ENCODE results near the gene FAF1. TPM values are rescaled to one million over a fixed set of nuclear protein-coding genes. Genes with fewer than 3 reads are reported as not detected.

Gene FAF1
- total RNA-seq, 4 donors from 2014 or later: 25.1 to 74.6 (median 37.2) TPM

DNA sequence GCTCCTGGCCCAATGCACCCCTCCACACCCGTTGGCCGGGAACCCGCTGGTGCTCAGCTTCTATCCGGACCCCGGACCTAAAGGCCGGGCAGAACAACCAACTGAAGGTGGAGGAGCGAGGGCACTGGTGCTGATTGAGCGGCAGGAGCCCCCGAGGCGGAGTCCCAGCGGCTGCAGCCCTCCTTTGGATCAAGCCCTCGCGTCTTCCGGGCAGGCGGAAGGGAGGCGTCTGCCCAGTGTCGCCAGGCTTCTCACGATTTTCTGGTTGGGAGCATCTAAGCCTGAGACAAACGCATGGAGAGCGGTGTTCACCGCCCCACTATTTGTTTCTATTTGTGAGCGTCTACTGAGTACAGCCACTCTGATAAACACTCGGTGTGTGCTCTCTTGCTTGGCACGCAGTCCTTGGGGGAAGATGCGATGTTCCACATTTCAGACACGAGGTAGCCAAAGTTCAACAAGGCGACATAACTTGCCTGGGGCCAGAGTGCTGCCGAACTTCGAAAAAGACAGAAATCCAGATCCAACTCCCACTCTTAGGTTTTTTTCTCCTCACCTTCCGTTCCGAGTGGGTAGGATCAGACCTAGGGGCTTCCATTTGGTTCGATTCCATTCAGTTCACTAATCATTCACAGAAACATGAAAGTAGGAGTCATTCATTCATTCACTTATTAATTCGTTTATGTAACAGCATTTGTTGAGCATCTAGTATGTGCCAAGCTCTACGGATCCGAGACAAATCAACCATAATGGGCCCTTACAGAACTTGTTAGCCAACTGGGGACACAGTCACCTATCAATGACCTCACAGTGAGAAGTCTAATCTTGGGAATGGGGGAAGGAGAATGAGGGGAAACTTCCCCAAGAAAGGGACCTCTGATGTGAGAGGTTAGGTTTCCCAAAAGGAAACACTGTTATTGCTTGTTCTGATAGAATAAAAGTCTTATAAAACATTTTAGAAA is 532.0 kb downstream of the FAF1 start:
- H3K4me1 ChIP-seq: peaks cover 11 to 42% (median 28%) of the 10 kb centered on the region in 4 donors
- 11% methylated on average over 17 of the region's 35 CpGs; no CpG with 5 or more reads in 1 of the 2 donors for WGBS, 2 donors (ENCODE audit: low coverage in 1 of 2)

DNA sequence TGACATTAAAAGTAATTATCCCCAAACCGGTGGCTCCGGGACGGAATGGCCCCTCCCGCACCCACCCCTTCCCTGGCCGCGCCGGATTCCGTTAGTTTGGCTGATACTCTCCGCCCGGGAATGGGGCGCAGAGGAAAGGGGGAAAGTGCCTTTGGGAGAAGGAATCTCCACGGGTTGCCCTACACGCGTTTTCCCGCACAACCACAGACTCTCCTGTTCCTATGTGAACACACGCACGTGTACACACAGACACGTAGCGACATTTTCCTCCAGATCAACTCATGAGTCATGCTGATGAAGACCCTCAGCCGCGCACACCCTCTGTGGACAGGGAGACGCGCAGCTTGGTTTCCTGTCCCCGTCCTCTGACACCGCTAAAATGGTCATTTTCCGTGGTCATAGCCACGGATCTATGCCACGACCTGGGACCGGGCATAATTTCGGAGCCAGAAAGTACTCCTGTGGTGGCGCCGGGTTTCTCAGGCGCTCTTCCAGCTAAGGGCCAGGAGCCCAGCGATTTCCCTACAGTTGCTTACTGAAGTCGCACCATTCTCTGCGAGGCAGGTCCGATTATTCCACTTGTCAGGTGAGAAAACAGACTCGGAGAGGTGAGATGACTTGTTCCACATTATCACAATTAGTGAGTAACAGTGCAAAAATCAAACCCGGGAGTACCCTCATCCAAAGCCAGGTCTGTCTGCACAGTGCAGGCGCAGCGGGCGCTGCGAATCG is 532.8 kb downstream of the FAF1 start:
- 5 to 10% methylated on average over 10 to 44 of the region's 44 CpGs for WGBS, 2 donors (ENCODE audit: low coverage in 1 of 2)
- in situ Hi-C loops (cut with MboI; ENCODE audit: low pct_ligation_motif_present in 1 of 4, low pct_unique_long_range_greater_than_20kb in 1 of 4, low sequenced_read_pairs in 3 of 4): no loop called here
- H3K4me1 ChIP-seq: peaks cover 16 to 50% (median 34%) of the 10 kb centered on the region in 4 donors

More for the DNA sequence above, 532.0 kb downstream of the FAF1 start:
- in situ Hi-C loops (cut with MboI; ENCODE audit: low pct_ligation_motif_present in 1 of 4, low pct_unique_long_range_greater_than_20kb in 1 of 4, low sequenced_read_pairs in 3 of 4): no loop called here
- peaks cover 100% of the 10 kb centered on the region for H3K27me3 ChIP-seq
- no peak overlapping the region for H3K27ac ChIP-seq
- DNase-seq: no peak
- no peaks in the 10 kb centered on the region for H3K9me3 ChIP-seq
- no peak overlapping the region for H3K4me3 ChIP-seq
- intact Hi-C loops (cut with DNase I; ENCODE audit: low total_unique reads): no loop called here
- TF ChIP-seq POLR2A (IDR thresholded peaks at IDR 0.05) (no peak), POLR2AphosphoS5 (IDR thresholded peaks at IDR 0.05) (no peak), EP300 (IDR thresholded peaks at IDR 0.05; ENCODE audit: low read depth) (no peak)
- TF ChIP-seq, protein P1, sequence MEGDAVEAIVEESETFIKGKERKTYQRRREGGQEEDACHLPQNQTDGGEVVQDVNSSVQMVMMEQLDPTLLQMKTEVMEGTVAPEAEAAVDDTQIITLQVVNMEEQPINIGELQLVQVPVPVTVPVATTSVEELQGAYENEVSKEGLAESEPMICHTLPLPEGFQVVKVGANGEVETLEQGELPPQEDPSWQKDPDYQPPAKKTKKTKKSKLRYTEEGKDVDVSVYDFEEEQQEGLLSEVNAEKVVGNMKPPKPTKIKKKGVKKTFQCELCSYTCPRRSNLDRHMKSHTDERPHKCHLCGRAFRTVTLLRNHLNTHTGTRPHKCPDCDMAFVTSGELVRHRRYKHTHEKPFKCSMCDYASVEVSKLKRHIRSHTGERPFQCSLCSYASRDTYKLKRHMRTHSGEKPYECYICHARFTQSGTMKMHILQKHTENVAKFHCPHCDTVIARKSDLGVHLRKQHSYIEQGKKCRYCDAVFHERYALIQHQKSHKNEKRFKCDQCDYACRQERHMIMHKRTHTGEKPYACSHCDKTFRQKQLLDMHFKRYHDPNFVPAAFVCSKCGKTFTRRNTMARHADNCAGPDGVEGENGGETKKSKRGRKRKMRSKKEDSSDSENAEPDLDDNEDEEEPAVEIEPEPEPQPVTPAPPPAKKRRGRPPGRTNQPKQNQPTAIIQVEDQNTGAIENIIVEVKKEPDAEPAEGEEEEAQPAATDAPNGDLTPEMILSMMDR (IDR thresholded peaks at IDR 0.05): no peak
- H3K36me3 ChIP-seq: no peaks in the 10 kb centered on the region

DNA sequence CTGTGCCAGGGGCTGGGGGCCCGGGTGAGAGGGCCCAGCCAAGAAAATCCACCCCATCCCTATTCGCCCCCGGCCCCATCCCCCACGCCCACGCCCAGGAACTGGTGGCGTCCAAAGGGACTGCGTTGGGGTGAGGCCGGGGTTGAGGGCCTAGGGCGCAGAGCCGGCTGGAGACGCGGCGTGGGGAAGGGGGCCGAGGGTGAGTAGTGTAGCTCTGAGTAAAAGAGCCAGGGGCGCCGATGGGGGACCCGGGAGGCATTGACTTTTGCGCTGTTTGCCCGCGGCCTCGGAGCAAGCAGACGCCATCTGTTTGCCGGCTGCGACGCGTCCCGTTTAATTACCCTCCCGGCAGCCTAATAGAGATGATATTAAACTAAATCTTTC is 533.4 kb downstream of the FAF1 start:
- H3K4me1 ChIP-seq: peaks cover 16 to 50% (median 34%) of the 10 kb centered on the region in 4 donors

More for the DNA sequence above, 532.8 kb downstream of the FAF1 start:
- no peaks in the 10 kb centered on the region for H3K9me3 ChIP-seq
- TF ChIP-seq POLR2AphosphoS5 (IDR thresholded peaks at IDR 0.05) (no peak), EP300 (IDR thresholded peaks at IDR 0.05; ENCODE audit: low read depth) (no peak), POLR2A (IDR thresholded peaks at IDR 0.05) (no peak)
- TF ChIP-seq, protein P1 (IDR thresholded peaks at IDR 0.05): no peak
- H3K36me3 ChIP-seq: no peaks in the 10 kb centered on the region
- no peak overlapping the region for H3K4me3 ChIP-seq
- intact Hi-C loops (cut with DNase I; ENCODE audit: low total_unique reads): no loop called here
- peaks cover 100% of the 10 kb centered on the region for H3K27me3 ChIP-seq
- H3K27ac ChIP-seq: no peak overlapping the region
- no peak for DNase-seq

More for the DNA sequence above, 533.4 kb downstream of the FAF1 start:
- in situ Hi-C loops (cut with MboI; ENCODE audit: low pct_ligation_motif_present in 1 of 4, low pct_unique_long_range_greater_than_20kb in 1 of 4, low sequenced_read_pairs in 3 of 4): no loop called here
- intact Hi-C loops (cut with DNase I; ENCODE audit: low total_unique reads): no loop called here
- Histone ChIP-seq H3K36me3 (no peaks in the 10 kb centered on the region), H3K27ac (no peak overlapping the region), H3K27me3 (peaks cover 100% of the 10 kb centered on the region), H3K9me3 (no peaks in the 10 kb centered on the region), H3K4me3 (no peak overlapping the region)
- WGBS, 2 donors (ENCODE audit: low coverage in 1 of 2): 13% methylated on average over 28 of the region's 28 CpGs; no CpG with 5 or more reads in 1 of the 2 donors
- no peak for TF ChIP-seq EP300 (IDR thresholded peaks at IDR 0.05; ENCODE audit: low read depth)
- TF ChIP-seq POLR2AphosphoS5 (IDR thresholded peaks at IDR 0.05): no peak
- TF ChIP-seq POLR2A (IDR thresholded peaks at IDR 0.05): no peak
- TF ChIP-seq, protein P1 (IDR thresholded peaks at IDR 0.05): no peak
- DNase-seq: no peak

Data from transverse colon (tissue), 4 donors.